Measurements from ENCODE around the gene TMEM150C.

Gene TMEM150C

GRCh38 chr4:82469791-82470345 lies 91.9 kb downstream of the TMEM150C start:
- no peak for DNase-seq

GRCh38 chr4:82467471-82467870 lies 94.3 kb downstream of the TMEM150C start:
- DNase-seq: no peak

GRCh38 chr4:82463221-82463620 lies 98.6 kb downstream of the TMEM150C start:
- no peak for DNase-seq

GRCh38 chr4:82462415-82462831 lies 99.4 kb downstream of the TMEM150C start:
- peak; percentile 70 for DNase-seq

- no peak for DNase-seq
These were observed 100.1 kb downstream of the TMEM150C start for GRCh38 chr4:82461710-82462109.

- no peak for DNase-seq
These were observed 103.1 kb downstream of the TMEM150C start for GRCh38 chr4:82458729-82459128.

- DNase-seq: no peak
These were observed 104.5 kb downstream of the TMEM150C start for GRCh38 chr4:82457266-82457665.

- DNase-seq: no peak
These were observed 109.8 kb downstream of the TMEM150C start for GRCh38 chr4:82452026-82452425.

GRCh38 chr4:82450966-82451755 lies 110.6 kb downstream of the TMEM150C start:
- no peak for DNase-seq

GRCh38 chr4:82447886-82448285 lies 113.9 kb downstream of the TMEM150C start:
- no peak for DNase-seq

- DNase-seq: no peak
These were observed 122.7 kb downstream of the TMEM150C start for GRCh38 chr4:82439088-82439487.

- no peak for DNase-seq
These were observed 124.3 kb downstream of the TMEM150C start for GRCh38 chr4:82437285-82438005.

- DNase-seq: no peak
These were observed 125.0 kb downstream of the TMEM150C start for GRCh38 chr4:82436780-82437179.

- no peak for DNase-seq
These were observed 125.7 kb downstream of the TMEM150C start for GRCh38 chr4:82436130-82436529.

GRCh38 chr4:82434949-82435348 lies 126.8 kb downstream of the TMEM150C start:
- no peak for DNase-seq

- no peak for DNase-seq
These were observed 128.0 kb downstream of the TMEM150C start for GRCh38 chr4:82433791-82434190.

Data from retina (tissue), 1 donor.